Suprapubic skin (tissue), 4 donors: Measurements from ENCODE around the gene SNX14. TPM values are rescaled to one million over a fixed set of nuclear protein-coding genes. Genes with fewer than 3 reads are reported as not detected.
"Not testable (repeated sequence)": the region's sequence is repeated elsewhere in the genome, so short reads cannot be mapped to it uniquely, and the experiment has no call there.

Experiments
- DNase-seq, 2 donors: peaks; one replicate each; pipeline ENCODE4 v3.0.0-alpha.2; 2019; ENCODE audit warnings: low spot score in 2 of 2
- H3K27ac ChIP-seq: fragments of 200-600 bp; sonication (generic); one replicate; pipeline ENCODE4 v1.5.1; 2019
- H3K27me3 ChIP-seq: fragments of 200-600 bp; sonication (generic); one replicate; pipeline ENCODE4 v1.5.1; 2019
- H3K36me3 ChIP-seq: fragments of 200-600 bp; sonication (generic); one replicate; pipeline ENCODE4 v1.5.1; 2019
- H3K4me1 ChIP-seq: fragments of 200-600 bp; sonication (generic); one replicate; pipeline ENCODE4 v1.5.1; 2019
- H3K4me3 ChIP-seq: fragments of 200-600 bp; sonication (generic); one replicate; pipeline ENCODE4 v1.5.1; 2019; ENCODE audit warnings: mild to moderate bottlenecking
- H3K9me3 ChIP-seq: fragments of 200-600 bp; sonication (generic); one replicate; pipeline ENCODE4 v1.5.1; 2019
- CTCF ChIP-seq, 2 donors: fragments of 200-600 bp in 1 of 2; fragments of 450-650 bp in 1 of 2; sonication (generic) in 1 of 2; IDR thresholded peaks; one replicate each; pipeline ENCODE4 v1.5.1; 2016 to 2019; ENCODE audit warnings: antibody characterized with exemption in 2 of 2, mild to moderate bottlenecking in 1 of 2, moderate library complexity in 1 of 2
- EP300 ChIP-seq: sonication (generic); formaldehyde crosslinking; IDR thresholded peaks from one replicate; pipeline ENCODE4 v1.6.1; 2017; ENCODE audit warnings: antibody characterized with exemption
- POLR2A ChIP-seq, 2 donors: fragments of 450-650 bp; IDR thresholded peaks; one replicate each; pipeline ENCODE4 v1.6.1; 2017; ENCODE audit warnings: antibody characterized with exemption in 2 of 2, mild to moderate bottlenecking in 2 of 2, moderate library complexity in 2 of 2
- POLR2AphosphoS5 ChIP-seq, 3 donors: sonication (generic); formaldehyde crosslinking; IDR thresholded peaks; one replicate each; pipeline ENCODE4 v1.6.1; 2017; ENCODE audit warnings: antibody characterized with exemption in 3 of 3
- WGBS: methylation state at CpG from one replicate; pipeline ENCODE4 v1.1.5; 2018; 5-methylcytosine and 5-hydroxymethylcytosine counted together
- total RNA-seq, 4 donors: library from RNA; depleted of rRNA; stranded (reverse); fragments of >200 nt; gene quantifications; one replicate each; pipeline ENCODE4 v1.1.0, GENCODE V29; 2016

Gene SNX14
- total RNA-seq, 4 donors from 2014 or later: 30.3 to 125 (median 47.8) TPM

- no peak overlapping the region for H3K4me3 ChIP-seq
- no peak for DNase-seq
- H3K36me3 ChIP-seq: peaks cover 20% of the 10 kb centered on the region
- no peaks in the 10 kb centered on the region for H3K9me3 ChIP-seq
- no peaks in the 10 kb centered on the region for H3K27me3 ChIP-seq
- no peaks in the 10 kb centered on the region for H3K4me1 ChIP-seq
- TF ChIP-seq EP300: no peak
- TF ChIP-seq POLR2AphosphoS5 (IDR thresholded peaks at IDR 0.05): no peak
- TF ChIP-seq CTCF (IDR thresholded peaks at IDR 0.05): no peak
- TF ChIP-seq POLR2A (IDR thresholded peaks at IDR 0.05): no peak
- H3K27ac ChIP-seq: no peak overlapping the region
These were observed 24.3 kb downstream of the SNX14 start for GRCh38 chr6:85569323-85569722.

GRCh38 chr6:85568411-85568810 is 25.2 kb downstream of the SNX14 start:
- DNase-seq: no peak
- H3K27ac ChIP-seq: no peak overlapping the region
- TF ChIP-seq CTCF (IDR thresholded peaks at IDR 0.05) (no peak), POLR2A (IDR thresholded peaks at IDR 0.05) (no peak), POLR2AphosphoS5 (IDR thresholded peaks at IDR 0.05) (no peak), EP300 (no peak)
- WGBS: 89% methylated on average over 6 of the region's 6 CpGs
- H3K36me3 ChIP-seq: peaks cover 24% of the 10 kb centered on the region
- H3K4me1 ChIP-seq: no peaks in the 10 kb centered on the region
- no peak overlapping the region for H3K4me3 ChIP-seq
- H3K9me3 ChIP-seq: no peaks in the 10 kb centered on the region
- no peaks in the 10 kb centered on the region for H3K27me3 ChIP-seq

GRCh38 chr6:85565736-85566135 is 27.9 kb downstream of the SNX14 start:
- DNase-seq: no peak
- TF ChIP-seq CTCF (IDR thresholded peaks at IDR 0.05) (no peak), POLR2AphosphoS5 (IDR thresholded peaks at IDR 0.05) (no peak), POLR2A (IDR thresholded peaks at IDR 0.05) (no peak)
- H3K27ac ChIP-seq: no peak overlapping the region
- H3K36me3 ChIP-seq: peaks cover 29% of the 10 kb centered on the region
- H3K4me3 ChIP-seq: no peak overlapping the region
- H3K27me3 ChIP-seq: no peaks in the 10 kb centered on the region
- 38% methylated on average over 1 of the region's 1 CpG for WGBS
- H3K4me1 ChIP-seq: no peaks in the 10 kb centered on the region
- no peaks in the 10 kb centered on the region for H3K9me3 ChIP-seq

- peaks cover 35% of the 10 kb centered on the region for H3K36me3 ChIP-seq
- not testable (repeated sequence) for H3K9me3 ChIP-seq
- 97% methylated on average over 2 of the region's 2 CpGs for WGBS
These were observed 29.4 kb downstream of the SNX14 start for GRCh38 chr6:85564223-85564622.

GRCh38 chr6:85561750-85562357 is 31.8 kb downstream of the SNX14 start:
- Histone ChIP-seq H3K36me3 (peaks cover 27% of the 10 kb centered on the region), H3K4me1 (no peaks in the 10 kb centered on the region), H3K9me3 (no peaks in the 10 kb centered on the region), H3K27me3 (no peaks in the 10 kb centered on the region), H3K4me3 (no peak overlapping the region), H3K27ac (no peak overlapping the region)
- WGBS: 90% methylated on average over 3 of the region's 3 CpGs
- DNase-seq: no peak
- no peak for TF ChIP-seq CTCF (IDR thresholded peaks at IDR 0.05)
- TF ChIP-seq EP300: no peak
- TF ChIP-seq POLR2AphosphoS5 (IDR thresholded peaks at IDR 0.05): no peak

More at GRCh38 chr6:85564223-85564622, 29.4 kb downstream of the SNX14 start:
- H3K27me3 ChIP-seq, H3K4me1 ChIP-seq, DNase-seq, H3K27ac ChIP-seq, H3K4me3 ChIP-seq: not testable (repeated sequence)
